Coronary artery (tissue), 2 donors: ENCODE measurements around the gene GOLT1A.

Source experiments
- DNase-seq: peaks from one replicate; pipeline ENCODE4 v3.0.0-alpha.2; 2017; ENCODE audit warnings: low spot score
- H3K27ac ChIP-seq, 2 donors: fragments of 200-600 bp; sonication (generic); one replicate each; pipeline ENCODE4 v1.5.1; 2016 to 2019
- H3K4me3 ChIP-seq: fragments of 200-600 bp; sonication (generic); 2 replicates; pipeline ENCODE4 v1.5.1; 2016; ENCODE audit warnings: mild to moderate bottlenecking, moderate library complexity
- TF ChIP-seq, protein P1 (sequence below): fragments of 200-600 bp; sonication (generic); IDR thresholded peaks from one replicate; pipeline ENCODE4 v1.5.1; 2019; ENCODE audit warnings: antibody characterized with exemption

GOLT1A gene

GRCh38 chr1:204259782-204260181, 46.0 kb upstream of the GOLT1A start:
- DNase-seq = no peak
- TF ChIP-seq, protein P1, sequence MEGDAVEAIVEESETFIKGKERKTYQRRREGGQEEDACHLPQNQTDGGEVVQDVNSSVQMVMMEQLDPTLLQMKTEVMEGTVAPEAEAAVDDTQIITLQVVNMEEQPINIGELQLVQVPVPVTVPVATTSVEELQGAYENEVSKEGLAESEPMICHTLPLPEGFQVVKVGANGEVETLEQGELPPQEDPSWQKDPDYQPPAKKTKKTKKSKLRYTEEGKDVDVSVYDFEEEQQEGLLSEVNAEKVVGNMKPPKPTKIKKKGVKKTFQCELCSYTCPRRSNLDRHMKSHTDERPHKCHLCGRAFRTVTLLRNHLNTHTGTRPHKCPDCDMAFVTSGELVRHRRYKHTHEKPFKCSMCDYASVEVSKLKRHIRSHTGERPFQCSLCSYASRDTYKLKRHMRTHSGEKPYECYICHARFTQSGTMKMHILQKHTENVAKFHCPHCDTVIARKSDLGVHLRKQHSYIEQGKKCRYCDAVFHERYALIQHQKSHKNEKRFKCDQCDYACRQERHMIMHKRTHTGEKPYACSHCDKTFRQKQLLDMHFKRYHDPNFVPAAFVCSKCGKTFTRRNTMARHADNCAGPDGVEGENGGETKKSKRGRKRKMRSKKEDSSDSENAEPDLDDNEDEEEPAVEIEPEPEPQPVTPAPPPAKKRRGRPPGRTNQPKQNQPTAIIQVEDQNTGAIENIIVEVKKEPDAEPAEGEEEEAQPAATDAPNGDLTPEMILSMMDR = no peak
- Histone ChIP-seq H3K27ac (no peak overlapping the region), H3K4me3 (no peak overlapping the region)

- no peak overlapping the region for H3K4me3 ChIP-seq
- no peak for DNase-seq
- TF ChIP-seq, protein P1 = no peak
- no peak overlapping the region for H3K27ac ChIP-seq
Observed at GRCh38 chr1:204259196-204259595, 45.4 kb upstream of the GOLT1A start.

GRCh38 chr1:204258213-204259115, 44.7 kb upstream of the GOLT1A start:
- TF ChIP-seq, protein P1 = no peak
- H3K27ac ChIP-seq = no peak overlapping the region
- no peak overlapping the region for H3K4me3 ChIP-seq
- no peak for DNase-seq

GRCh38 chr1:204257446-204257845, 43.7 kb upstream of the GOLT1A start:
- no peak overlapping the region for H3K27ac ChIP-seq
- no peak for DNase-seq
- TF ChIP-seq, protein P1 = no peak

DNA sequence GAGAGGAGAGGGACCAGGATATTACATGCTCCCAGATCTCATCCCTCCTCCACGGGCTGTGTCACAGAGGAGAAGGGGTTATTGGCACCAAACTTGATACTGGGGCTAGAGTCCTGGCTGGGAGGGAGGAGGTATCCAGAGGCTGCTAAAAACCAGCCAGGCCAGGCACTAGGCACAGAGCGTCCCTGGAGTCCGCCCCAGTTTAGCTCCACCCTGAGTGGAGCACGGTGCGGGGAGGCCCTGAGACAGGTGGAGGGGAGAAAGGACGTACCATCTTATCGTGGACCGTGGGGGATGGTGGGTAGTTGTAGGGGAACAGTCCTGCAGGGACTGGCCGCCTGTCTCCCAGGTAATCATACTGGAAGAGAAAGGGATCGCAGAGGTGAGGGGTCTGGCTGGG, 42.7 kb upstream of the GOLT1A start:
- peak overlapping the region in 1 of 2 donors; percentile 54 for H3K27ac ChIP-seq
- TF ChIP-seq, protein P1 = no peak
- H3K4me3 ChIP-seq = no peak overlapping the region
- DNase-seq = no peak

More at GRCh38 chr1:204257446-204257845, 43.7 kb upstream of the GOLT1A start:
- no peak overlapping the region for H3K4me3 ChIP-seq

GRCh38 chr1:204255966-204256365, 42.2 kb upstream of the GOLT1A start:
- TF ChIP-seq, protein P1 = no peak
- DNase-seq = no peak
- peak overlapping the region in 1 of 2 donors; percentile 54 for H3K27ac ChIP-seq

DNA sequence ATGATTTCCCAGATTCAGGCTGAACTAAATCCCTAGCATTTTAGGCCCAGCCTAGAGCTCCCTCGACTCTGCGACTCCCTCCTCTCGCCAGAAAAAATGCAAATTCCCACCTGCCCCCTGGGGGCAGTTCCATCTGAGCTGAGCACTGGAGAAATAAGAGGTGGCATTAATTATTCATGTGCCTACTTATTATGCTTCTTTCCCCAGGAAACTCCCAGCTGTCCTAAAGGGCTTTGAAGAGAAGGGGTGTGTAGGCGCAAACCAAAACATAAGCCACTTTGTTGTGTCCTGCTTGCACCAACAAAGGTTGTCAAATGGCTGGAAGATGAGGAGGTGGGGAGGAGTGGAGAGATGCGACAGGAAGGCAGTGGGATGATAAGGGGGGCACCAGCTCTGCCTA, 41.4 kb upstream of the GOLT1A start:
- no peak overlapping the region for H3K27ac ChIP-seq
- TF ChIP-seq, protein P1 = no peak
- no peak overlapping the region for H3K4me3 ChIP-seq
- no peak for DNase-seq

More at GRCh38 chr1:204255966-204256365, 42.2 kb upstream of the GOLT1A start:
- H3K4me3 ChIP-seq = no peak overlapping the region
